NCI-H2171 (cell line): ENCODE data around the gene SHC2.
A peak's percentile ranks its signal among the peaks of the same experiment; 100 is the strongest.

ENCODE experiments used
- DNase-seq: peaks from one replicate; lab custom pipeline; 2025; lab: John Stamatoyannopoulos, UW

The SHC2 gene

DNA sequence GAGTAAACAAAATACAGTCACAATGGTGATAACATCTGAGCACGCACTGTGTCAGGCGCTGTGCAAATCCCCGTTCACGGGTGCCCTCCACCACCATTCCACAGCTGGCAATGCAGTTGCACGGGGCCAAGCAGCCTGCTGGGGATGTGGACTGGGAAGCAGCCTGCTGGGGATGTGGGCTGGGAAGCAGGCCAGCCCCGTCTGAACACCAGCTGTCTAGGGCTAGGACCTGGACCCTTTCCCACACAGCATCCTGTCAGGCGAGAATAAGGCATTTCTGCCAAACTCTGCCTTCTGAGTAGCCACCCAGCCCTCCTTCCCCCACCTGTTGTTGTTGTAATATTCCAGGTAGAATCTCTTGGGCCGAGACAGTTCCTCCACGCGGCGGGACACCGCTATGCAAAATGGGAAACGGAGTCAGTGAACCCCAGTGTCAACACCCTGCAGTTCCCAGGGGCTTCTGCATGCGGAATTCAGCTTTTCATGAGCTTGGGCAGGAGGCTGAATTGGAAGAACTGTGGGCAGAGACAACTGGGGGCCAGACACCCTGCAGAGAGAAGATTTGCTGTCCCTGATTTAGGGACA, 88.4 kb downstream of the SHC2 start:
- peak; percentile 47 for DNase-seq

DNA sequence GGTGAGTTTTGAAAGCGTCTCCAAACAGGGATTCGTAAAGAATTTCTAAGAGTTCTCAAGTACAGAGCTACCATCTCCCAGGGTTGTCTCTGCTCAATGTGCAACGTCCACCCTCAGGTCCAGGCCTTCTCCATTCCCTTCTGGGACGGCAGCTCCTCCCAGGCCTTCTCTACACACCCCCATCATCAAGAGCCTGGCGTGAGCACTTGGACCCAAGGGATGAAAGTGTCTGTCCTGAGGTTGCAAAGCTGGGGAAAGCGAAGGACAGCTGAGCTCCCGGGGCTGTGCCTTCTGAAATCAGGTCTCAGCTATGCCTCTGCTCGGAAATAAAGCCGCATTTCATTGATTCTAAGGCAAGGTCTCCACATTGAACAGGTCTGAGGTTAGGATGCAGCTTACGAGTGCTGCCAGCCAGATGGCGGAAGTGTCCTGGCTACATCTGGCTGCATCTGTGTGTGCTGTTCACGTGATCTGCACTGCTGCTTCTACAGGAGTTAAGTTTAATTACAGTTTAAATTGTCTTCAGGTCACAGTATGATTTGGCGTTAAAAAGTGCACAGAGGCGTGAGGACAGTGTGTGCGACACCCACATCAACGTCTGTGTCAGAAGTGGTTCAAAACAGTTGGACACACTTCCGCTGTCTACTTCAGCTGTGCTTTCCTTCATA, 89.2 kb downstream of the SHC2 start:
- no peak for DNase-seq

DNA sequence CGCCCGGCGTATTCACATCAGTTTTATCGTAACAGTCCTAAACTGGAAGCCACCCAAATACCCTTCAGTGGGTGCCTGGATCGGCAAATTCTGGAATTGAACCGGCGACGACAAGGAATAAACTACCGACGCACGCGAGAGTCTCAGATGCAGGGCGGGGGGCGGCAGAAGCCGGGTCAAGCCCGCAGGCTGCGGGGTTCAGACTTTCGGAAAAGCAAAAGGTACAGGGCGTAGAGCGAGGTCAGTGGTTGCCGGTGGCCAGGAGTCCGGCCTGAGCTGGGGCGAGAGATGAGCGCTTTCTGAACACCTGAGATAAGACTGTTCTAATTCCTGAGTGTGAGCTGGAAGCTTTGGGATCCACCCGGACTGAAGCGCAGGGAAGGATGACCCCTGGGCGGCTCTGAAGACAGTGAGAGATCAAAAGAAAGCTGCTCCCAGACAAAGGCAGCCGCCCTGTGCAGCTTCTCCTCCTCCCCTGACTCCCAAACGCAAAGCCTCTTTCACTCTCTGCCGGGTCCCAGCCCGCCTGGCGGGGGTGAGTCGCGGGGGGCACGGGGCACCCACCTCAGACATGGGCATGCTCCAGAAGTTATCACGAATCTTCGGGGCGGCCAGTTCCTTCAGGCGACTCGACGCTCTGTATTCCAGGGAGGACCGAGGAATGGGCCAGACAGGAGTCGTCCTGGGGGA, 90.0 kb downstream of the SHC2 start:
- no peak for DNase-seq

DNA sequence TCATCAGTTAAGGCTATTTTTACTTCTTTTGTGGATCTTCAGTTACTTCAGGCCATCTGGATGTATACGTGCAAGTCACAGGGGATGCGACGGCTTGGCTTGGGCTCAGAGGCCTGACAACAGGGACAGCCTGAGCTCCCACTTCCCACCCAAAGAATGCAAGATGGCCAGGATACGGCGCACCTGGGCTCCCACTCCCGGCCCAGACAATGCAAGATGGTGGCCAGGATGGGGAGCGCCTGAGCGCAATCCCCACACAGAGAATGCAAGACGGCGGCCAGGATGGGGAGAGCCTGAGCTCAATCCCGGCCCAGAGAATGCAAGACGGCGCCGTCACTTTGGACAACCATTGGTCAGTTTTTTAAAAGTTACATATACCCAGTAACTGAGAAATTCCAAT, 91.0 kb downstream of the SHC2 start:
- no peak for DNase-seq

DNA sequence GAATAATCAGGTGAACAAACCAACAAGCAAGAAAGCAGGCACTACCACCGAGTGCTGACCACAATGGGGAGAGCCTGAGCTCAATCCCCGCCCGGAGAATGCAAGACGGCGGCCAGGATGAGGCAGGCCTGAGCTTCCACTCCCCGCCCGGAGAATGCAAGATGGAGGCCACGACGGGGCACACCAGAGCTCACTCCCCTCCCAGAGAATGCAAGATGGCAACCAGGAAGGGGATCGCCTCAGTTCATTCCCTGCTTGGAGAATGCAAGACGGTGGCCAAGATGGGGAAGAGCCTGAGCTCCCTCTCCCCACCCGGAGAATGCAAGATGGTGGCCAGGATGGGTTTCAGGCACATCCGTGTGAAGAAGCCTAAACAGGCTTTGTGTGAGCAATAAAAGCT, 91.6 kb downstream of the SHC2 start:
- no peak for DNase-seq

DNA sequence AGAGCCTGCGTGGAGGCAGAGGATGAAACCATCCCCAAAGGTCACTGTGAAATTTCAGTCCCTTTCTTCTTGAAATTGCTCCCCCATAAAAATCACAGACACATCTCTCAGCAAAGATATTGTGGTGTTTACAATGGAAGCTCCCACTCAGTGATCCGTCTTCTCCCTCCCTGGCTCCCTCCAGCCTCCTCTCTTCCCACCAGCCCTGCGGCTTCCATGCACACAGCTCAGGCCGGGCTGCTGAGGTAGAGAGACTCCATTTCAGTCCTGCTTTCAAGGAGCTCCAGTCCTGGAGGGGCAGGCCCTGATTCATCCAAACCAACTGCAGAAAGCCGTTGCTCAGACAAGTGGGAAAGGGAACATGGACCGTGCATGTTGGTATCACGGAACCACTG, 92.2 kb downstream of the SHC2 start:
- DNase-seq, result no peak

DNA sequence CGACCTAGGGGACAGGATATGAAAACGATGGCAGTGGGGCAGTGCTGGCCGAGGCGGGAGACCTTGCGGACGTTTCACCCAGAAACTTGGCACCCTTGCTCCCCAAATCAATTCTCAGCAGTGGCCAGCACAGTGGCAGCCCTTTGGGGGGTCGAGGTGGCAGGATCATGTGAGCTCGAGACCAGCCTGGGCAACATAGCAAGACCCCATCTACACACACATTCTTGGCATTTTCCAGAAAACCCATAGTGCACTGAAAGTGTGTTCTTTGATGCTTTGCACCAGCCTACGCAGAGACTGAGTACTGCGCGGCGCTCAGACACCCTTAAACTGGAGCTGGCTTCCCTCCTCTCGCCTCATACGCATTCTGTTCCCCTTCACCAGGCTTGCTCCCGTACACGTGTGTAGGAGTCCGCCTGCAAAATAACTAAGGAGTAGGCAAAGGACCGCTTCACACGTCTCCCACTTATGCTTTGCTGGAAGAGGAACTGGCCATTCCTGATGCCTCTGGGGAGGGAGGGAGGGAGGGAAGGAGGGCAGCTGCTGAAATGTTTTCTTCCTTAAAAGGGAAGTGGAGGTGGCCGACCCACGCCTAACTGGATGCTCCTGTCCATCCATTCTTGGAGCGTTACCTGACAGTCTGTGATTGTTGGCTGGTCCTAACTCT, 92.7 kb downstream of the SHC2 start:
- DNase-seq, result no peak

DNA sequence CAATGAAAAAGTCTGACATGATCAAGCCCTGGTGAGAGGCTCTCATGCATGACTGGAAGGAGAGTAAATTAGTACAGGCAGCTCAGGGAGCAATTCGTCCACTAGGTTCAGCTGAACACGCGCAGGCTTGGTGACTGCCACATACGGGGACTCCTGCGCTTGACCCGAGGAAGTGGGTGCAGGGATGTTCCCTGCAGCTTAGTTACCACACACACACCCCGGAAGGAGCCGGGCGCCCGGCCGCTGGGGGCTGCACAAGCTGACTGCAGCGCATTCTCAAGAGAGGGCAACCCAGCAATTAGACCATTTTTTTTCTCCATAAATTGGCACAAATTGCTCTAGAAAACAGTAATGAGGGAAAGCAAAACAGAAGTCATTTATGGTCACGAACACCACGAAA, 93.3 kb downstream of the SHC2 start:
- DNase-seq, result no peak

DNA sequence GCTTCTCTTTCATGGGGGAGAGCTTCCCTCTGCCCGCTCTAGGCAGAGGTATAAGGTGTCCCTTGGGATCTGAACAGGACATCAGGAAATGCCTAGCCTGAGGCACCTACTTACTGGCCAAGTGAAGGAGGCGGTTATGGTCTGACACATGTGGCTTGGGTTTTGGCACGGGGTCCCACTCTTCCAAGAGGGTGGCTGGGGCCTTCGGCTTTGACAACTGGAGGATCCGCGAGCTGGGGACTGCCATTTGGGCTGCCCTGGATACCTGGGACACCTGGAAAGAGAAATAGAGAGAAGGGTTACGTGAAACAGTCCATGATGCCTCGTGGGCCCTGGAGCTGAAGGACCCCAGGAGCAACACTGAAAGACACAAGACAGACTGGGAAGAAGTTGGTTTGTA, 93.9 kb downstream of the SHC2 start:
- DNase-seq, result no peak
